HG03565 (cell line): ENCODE data around the gene RRAS.

Experiments
- ATAC-seq: cut with Tn5 transposase; IDR thresholded peaks from one replicate; pipeline ENCODE4 v1.9.1; 2021; ENCODE audit warnings: mild to moderate bottlenecking, moderate library complexity; ENCODE audit not compliant: unreplicated experiment

The RRAS gene

DNA sequence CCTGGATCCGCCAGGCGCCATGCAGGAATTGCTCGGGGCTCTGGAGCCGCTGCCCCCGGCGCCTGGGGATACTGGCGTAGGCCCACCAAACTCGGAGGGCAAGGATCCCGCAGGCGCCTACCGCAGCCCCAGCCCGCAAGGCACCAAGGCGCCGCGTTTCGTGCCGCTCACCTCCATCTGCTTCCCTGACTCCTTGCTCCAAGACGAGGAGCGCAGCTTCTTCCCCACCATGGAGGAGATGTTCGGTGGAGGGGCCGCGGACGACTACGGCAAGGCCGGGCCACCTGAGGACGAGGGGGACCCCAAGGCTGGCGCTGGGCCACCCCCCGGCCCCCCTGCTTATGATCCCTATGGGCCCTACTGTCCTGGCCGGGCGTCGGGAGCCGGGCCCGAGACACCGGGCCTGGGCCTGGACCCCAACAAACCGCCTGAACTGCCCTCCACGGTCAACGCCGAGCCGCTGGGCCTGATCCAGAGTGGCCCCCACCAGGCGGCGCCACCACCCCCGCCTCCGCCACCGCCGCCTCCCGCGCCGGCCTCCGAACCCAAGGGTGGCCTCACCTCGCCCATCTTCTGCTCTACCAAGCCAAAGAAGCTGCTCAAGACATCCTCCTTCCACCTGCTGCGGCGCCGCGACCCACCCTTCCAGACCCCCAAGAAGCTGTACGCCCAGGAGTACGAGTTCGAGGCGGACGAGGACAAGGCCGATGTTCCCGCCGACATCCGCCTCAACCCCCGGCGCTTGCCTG, 42.8 kb downstream of the RRAS start:
- no peak for ATAC-seq

DNA sequence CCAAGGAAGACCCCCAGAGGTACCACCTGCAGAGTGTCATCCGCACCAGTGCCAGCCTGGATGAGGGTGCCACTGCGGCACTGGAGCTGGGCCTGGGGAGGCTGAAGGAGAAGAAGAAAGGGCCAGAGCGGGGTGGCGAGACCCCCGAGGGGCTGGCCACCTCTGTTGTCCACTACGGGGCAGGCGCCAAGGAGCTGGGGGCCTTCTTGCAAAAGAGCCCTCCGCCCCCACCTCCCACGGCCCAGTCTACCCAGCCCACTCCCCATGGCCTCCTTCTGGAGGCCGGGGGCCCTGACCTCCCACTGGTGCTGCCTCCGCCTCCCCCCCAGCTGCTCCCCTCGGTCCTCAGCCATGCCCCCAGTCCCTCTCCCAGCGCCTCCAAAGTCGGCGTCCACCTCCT, 43.5 kb downstream of the RRAS start:
- no peak for ATAC-seq

DNA sequence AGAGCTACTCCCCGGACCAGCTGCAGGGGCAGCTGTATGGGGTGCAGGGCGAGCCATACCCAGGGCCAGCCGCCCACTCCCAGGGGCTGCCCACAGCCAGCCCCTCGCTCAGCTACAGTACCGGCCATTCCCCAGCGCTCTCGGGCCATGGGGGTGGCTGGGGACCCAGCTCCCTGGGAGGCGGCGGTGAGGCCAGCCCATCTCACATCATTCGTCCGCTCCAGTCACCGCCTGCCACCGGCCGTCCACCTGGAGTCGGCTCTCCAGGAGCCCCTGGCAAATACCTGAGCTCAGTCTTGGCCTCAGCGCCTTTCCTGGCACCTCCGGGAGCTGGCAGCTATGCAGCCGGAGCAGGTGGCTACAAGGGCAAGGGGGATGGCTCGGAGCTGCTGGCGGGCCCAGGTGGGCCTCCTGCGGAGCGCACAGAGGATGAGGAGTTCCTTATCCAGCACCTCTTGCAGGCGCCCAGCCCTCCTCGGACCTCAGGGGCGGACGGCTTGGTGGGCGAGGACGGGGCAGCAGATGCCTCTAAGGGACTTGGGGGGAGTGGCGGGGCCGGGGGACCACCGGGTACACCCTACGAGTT, 44.0 kb downstream of the RRAS start:
- no peak for ATAC-seq

DNA sequence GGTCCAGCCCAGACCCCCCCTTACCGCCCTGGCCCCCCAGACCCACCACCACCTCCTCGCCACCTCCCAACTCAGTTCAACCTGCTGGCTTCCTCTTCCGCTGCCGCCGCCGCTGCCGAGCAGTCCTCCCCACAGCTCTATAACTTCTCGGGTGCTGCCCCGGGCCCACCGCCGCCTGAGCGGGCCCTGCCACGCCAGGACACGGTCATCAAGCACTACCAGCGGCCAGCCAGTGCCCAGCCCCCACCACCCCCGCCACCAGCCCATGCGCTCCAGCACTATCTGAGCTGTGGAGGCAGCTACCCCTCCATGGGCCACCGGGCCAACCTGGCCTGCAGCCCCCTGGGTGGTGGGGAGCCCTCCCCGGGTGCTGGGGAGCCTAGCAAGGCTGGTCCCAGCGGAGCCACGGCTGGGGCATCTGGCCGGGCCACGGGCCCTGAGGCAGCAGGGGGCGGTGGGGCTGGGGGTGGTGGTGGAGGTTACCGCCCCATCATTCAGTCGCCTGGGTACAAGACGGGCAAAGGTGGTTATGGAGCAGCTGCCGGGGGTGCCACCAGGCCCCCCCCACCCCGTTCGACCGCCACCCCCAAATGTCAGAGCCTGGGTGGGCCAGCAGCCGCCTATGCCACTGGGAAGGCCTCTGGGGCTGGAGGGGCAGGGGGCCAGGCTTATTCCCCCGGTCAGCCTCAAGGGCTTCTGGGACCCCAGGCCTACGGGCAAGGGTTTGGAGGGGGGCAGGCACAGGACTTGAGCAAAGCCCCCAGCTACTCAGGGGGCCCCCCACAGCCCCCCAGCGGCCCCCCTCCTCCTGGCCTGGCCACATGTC, 44.7 kb downstream of the RRAS start:
- no peak for ATAC-seq

DNA sequence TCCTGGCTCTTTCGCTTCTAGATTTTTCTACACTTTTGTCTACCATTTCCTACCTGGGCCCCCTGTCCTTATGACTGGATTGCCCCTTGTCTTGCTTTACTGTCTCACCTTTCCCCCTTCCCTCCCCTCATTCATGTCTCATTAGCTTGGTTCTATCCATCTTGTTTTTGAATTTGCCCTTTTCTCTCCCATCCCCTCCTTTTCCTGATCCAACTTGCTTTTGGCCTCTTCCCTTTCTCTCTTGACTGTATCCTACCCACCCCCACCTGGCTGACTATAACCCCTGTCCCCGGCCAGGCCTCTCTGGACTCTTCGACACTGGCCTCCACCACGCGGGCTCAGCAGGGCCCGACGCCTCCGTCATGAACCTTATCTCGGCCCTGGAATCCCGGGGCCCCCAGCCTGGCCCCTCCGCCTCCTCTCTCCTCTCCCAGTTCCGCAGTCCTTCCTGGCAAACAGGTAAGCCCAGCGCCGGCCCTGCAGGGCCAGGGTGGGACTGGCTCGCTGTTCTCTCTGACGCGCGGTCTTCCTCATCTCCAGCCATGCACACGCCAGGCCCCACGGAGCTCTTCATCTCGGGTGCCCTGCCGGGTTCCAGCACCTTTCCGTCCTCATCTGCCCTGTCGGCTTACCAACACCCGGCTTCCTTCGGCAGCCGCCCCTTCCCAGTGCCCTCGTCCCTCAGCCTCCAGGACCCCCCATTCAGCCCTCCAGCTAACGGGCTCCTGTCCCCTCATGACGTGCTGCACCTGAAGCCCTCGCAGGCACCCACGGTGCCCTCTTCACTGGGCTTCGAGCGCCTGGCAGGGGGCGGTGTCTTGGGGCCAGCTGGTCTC, 45.6 kb downstream of the RRAS start:
- no peak for ATAC-seq

DNA sequence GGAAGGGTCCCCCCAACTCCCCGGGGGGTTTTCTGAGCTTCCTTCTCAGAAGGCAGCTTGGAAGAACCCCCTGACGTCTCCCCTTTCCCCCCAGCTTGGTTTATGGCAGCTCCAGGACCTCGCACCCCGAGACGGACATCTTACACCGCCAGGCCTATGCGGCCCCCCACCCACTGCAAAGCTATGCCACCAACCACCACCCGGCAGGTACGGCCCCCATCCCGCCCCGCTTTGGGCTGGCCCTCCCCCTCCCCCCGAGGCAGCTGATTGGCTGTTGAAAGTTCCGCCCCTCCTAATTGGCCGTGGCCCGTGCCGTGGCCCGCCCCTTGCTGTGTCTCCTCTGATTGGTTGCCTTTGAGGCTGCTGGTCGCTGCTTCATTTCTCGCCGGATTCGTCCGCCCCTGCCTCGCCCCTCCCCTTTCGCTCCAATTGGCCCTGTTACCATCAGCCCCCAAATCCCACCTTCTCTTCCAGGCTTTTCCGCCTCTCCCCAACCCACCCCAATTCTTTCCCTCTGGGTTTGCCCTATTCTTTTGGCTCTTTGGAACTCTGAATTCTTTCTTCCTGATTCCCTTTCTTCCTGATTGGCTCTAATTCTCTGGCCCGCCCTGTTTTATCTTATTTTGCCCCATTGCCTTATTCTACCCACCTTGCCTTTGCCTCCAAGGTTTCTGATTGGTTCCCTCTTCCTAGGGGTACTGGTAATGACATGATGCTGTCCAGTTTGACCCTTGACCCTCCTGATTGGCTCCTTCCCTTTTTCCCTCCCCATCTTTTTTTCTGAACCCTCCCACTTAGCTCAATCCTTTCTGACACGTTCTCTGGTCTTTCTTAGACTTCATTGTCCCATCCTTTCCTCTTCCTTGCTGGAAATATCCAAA, 46.5 kb downstream of the RRAS start:
- ATAC-seq, result no peak

DNA sequence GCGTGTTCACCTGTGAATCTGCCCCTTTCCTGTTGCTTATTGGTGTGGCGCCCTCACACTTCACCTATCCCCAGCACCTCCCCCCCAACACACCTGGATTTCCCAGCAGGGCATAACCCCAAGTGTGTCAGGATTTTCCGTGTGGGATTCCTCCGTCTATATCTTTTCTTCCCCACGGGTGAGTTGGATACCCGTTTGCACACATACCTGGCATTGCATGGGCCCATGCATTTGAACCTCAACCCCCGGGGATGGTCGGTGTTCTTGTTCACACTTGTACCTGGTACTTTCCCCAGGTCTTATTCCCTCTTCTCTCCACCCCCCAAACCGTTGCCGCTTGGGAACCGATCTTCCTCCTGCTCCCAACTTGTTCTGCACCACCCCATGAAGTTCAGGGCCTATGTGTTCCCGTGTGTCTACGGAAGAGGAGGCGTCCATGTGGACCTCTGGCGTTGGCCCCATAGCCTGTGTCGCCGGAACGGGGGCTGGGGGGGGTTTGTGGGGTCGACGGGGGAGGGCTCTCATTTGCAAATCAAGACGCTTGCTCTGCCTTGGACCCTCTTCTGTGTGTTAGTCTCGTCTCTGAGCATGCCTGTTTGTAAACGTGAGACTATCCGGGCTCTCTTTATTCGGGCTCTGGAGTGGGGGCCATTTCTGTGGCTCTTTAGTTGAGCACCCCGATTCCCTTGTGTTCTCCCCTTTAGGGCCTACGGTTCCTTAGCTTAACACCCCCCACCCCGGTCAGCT, 47.3 kb downstream of the RRAS start:
- ATAC-seq, result no peak

DNA sequence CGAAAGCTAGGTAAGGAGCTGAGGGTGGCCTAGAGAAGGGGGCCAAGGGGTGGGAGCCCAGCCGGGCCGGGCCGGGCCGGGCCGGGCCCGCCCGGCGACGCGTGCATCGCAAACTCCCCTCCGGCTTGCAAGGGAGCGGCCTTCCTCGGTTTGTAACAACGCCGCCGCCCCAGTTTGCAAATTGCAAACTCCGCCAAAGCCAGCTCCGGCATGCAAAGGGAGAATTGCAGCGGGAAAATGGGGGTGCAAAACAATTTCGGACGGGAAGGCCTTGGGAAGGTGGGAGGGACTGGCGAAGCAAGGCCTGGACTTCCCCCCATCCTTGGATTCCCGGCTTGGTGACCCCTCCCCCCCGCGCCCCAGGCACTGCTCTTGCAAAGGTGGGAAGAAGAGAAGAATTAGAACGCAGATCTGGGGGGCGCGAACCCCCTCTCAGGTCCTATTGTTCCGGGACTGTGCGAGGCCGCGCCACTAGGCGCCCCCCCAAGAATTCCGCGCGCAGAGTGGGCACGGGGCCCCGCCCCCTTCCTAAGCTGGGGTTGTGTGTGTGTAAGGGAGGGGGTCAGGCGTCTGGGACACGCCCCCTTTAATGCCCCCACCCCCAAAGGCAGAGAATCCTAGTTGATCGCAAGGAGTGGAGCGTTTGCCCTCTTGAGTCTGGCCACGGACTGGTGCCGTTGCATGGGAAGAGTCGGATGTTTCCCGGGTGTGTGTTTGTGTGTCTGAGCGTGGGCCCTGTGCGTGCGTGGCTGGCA, 48.0 kb downstream of the RRAS start:
- ATAC-seq, result no peak

DNA sequence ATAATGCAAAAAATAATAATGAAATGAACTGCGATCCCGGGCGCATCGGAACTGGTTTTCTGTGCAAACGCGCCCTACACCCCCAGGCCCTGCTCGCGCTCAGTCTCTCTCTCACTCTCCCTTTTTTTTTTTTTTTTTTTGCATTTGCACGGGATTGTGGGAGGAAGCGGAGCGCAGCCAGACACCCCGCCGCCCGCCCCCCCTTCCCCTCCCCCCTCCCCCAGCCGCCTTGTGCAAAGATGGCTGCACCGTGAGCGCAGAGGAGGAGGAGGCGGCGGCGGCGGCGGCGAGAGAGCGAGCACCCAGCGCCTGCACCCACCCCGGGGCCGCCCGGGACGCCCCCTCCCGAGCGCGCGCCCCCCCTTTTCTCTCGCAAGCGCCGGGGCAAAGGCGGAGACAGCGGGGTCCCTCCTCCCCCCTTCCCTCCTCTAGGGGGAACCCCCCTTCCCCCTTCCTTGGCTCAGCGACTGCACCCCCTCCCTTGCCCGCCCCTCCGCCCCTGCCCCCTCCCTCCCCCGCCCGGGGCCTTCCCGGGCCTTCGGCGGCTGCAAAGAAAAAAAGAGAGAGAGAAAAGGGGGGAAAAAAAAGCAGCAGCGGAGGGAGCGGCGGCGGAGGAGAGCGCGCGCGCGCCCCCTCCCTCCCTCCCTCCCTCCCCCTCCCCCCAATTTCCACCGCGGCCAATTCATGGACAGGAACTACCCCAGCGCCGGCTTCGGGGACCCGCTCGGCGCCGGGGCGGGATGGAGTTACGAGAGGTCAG, 48.8 kb downstream of the RRAS start, which contains the start of gene PRR12:
Gene PRR12, plus strand, starts transcription at position 212 of the 760 bp plus-strand sequence. Its CDS starts 473 bp downstream, at position 685.
- no peak for ATAC-seq

DNA sequence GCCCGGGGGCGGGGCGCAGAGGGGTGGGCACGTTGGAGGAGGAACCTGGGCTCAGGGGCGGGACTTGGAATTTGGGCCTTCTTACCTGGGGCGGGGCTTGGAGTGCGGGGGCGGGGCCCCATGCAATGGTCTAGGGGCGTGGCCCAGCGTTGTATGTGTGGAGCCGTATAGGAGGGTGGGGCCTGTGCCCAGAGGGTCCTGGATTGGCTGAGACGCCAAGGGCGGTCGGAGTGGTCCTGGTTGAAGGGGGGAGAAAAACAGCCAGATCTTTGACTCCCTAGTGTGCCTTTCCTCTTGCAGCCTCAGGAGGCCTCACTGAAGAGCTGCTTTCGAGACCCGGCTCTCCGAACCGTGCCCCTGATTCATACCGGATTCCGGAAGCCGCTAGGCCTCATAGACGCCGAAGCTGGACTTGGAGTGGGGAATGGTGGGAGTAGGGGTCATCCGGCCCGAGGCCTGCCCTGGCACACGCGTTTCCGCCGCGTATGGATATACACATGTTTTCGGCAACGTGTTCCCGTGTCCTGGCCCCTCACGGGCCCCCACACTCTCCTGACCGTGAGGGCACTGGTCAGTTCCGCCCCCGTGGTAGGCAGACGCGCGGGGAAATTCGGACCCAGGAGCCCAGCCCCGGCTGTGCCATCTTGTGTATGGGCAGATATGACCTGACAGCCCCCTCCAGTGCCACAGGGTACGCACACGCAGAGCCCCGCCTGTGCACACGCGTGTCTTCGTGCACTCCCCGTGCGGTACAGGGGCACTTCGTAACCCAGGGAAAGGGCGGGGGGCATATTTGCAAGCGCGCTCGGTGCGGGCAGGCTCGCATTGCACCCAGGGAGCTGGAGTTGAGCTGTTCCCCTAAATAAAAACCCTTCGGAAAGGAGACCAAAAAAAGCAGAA, 49.6 kb downstream of the RRAS start:
- no peak for ATAC-seq

DNA sequence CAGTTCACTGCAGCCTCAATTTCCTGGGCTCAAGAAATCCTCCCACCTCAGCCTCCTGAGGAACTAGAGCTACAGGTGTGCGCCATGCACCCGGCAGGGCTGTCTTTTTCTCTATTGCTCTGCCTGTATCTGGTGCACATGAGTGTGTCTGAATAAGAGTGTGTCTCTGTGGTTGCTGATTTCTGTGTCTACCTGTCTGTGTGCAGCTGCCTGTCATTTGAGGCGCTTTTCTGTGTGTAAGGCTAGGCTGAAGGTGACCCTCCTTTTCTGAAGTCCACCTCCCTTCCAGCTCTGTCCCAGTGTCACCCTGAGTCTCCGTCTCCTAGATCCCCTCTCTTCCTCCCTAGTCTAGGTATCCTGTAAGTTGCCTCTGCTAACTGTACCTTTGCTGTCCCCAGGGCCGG, 50.4 kb downstream of the RRAS start:
- ATAC-seq, result no peak

DNA sequence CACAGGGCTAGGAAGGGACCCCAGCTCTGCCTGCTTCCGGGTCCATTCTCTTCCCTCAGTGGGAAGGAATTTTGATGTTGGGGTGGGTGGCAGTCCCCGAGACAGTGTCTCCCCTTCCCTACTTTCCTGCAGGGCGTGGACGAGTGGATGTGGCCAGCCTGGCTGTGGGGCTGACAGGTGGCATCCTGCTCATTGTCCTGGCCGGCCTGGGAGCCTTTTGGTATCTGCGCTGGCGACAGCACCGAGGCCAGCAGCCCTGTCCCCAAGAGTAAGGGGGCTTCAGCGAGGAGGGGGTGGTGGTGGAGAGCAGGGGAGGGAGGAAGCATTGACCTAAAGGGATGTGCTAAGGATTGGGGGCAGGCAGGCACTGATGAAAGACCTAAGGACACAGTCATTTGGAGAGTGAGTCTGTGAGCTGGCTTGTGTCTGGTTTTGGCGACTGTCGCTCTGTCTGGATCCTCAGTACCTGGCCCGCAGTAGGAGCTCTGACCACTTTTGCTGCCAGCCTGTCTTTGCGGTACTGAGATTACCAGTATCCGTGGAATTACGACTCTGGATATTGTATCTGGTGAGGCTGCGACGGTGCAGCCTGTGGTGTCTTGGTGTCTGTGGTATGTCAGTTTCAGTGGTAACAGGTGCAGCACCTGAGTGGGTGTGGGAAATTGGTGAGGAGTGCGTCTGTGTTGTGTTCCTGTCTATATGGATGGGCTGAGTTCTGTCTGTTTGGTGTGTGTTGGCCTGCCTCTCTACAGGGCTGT, 51.4 kb downstream of the RRAS start:
- ATAC-seq, result no peak

DNA sequence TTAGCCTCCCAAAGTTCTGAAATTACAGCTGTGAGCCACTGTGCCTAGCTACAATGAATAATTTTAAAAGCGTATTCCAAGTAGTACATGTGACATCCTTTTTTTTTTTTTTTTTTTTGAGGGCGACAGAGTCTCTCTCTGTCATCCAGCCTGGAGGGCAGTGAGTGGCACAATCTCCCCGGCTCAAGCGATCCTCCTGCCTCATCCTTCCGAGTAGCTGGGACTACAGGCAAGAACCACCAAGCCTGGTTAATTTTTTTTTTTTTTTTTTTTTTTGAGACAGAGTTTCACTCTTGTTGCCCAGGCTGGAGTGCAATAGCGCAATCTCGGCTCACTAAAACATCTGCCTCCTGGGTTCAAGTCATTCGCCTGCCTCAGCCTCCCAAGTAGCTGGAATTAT, 52.7 kb downstream of the RRAS start:
- no peak for ATAC-seq
